Ishikawa (cell line): ENCODE data around the gene IFNA1.

Experiments used
- CREB1 ChIP-seq: IDR thresholded peaks from 2 replicates; pipeline ENCODE4 v1.6.1; 2012; ENCODE audit warnings: low read depth
- EGR1 ChIP-seq: IDR thresholded peaks from 2 replicates; pipeline ENCODE4 v1.6.1; 2012
- EP300 ChIP-seq: IDR thresholded peaks from 2 replicates; pipeline ENCODE4 v1.6.1; 2012; ENCODE audit warnings: borderline replicate concordance
- FOXM1 ChIP-seq: IDR thresholded peaks from 2 replicates; pipeline ENCODE4 v1.6.1; 2012; ENCODE audit warnings: low read depth, borderline replicate concordance
- MAX ChIP-seq: IDR thresholded peaks from 2 replicates; pipeline ENCODE4 v1.6.1; 2012
- NFIC ChIP-seq: IDR thresholded peaks from 2 replicates; pipeline ENCODE4 v1.6.1; 2012
- RAD21 ChIP-seq: IDR thresholded peaks from 2 replicates; pipeline ENCODE4 v1.6.1; 2012; ENCODE audit warnings: low read depth
- REST ChIP-seq: IDR thresholded peaks from 2 replicates; pipeline ENCODE4 v1.6.1; 2012; ENCODE audit warnings: low read depth, mild to moderate bottlenecking
- TAF1 ChIP-seq: IDR thresholded peaks from 2 replicates; pipeline ENCODE4 v1.6.1; 2012; ENCODE audit warnings: low read depth, mild to moderate bottlenecking
- USF1 ChIP-seq: IDR thresholded peaks from 2 replicates; pipeline ENCODE4 v1.6.1; 2012
- YY1 ChIP-seq: IDR thresholded peaks from 2 replicates; pipeline ENCODE4 v1.6.1; 2012; ENCODE audit warnings: low read depth
- ZBTB7A ChIP-seq: IDR thresholded peaks from 2 replicates; pipeline ENCODE4 v1.6.1; 2012; ENCODE audit warnings: low read depth

GRCh38 chr9:21402386-21403251 lies 37.6 kb upstream of the IFNA1 start:
- TF ChIP-seq EGR1 = no peak
- TF ChIP-seq YY1 = no peak
- TF ChIP-seq TAF1 = no peak
- no peak for TF ChIP-seq EP300
- no peak for TF ChIP-seq NFIC
- TF ChIP-seq CREB1 = no peak
- no peak for TF ChIP-seq FOXM1
- no peak for TF ChIP-seq MAX
- TF ChIP-seq REST = no peak
- no peak for TF ChIP-seq RAD21
- no peak for TF ChIP-seq ZBTB7A
- TF ChIP-seq USF1 = no peak
